Activated CD4-positive, alpha-beta T cell treated with anti-CD3 and anti-CD28 coated beads for 4 hours (primary cell): ENCODE measurements around the gene PANK2.
"Not testable (repeated sequence)": the region's sequence is repeated elsewhere in the genome, so short reads cannot be mapped to it uniquely, and the experiment has no call there.

ENCODE experiments used
- DNase-seq, 2 donors: peaks; one replicate each; pipeline ENCODE4 v3.0.0-alpha.2; 2020

PANK2 gene

DNA sequence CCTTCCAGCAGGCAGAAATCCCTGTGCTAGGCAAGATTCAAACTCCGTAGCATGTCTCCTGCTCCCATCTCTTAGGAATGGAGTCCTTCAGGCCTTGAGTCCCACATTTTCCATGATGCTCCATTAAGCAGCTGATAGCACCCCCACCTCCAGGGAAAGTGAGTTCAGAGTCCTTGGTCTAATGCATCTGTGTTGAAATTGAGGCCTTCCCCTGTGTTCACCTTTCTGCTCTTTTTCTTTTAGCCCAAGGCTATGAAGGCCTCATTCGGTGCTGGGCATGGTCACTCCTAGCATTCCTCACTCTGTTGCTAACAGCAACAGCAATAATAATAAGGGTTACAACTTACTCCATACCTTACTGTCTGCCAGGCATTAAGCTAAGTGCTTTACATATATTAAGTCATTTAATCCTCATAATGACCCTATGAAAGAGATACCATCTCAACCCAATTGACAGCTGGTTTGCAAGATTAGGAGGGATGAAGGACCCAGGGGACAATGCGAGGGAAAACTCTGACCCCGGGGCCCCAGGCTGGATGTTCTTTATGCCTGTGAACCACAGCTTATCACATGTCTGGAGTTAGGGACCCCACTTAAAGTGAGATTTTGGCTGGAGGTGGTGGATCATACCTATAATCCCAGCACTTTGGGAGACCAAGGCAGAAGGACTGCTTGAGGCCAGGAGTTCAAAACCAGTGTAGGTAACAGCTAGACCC is 17.5 kb upstream of the PANK2 start:
- DNase-seq, result no peak

DNA sequence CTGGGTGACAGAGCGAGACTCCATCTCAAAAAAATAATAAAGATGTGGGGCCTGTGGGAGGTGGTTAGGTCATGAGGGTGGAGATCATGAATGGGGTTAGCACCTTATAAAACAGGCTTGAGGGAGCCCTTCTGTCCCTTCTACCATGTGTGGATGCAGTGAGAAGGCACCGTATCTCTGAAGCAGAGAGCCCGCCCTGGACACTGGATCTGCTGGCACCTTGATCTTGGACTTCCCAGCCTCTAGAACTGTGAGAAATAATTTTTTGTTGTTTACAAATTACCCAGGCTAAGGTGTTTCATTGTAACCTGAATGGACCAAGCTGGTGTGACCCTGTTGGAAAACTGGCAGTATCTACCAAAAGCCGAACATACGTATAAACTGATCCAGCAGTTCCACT is 15.7 kb upstream of the PANK2 start:
- no peak for DNase-seq

DNA sequence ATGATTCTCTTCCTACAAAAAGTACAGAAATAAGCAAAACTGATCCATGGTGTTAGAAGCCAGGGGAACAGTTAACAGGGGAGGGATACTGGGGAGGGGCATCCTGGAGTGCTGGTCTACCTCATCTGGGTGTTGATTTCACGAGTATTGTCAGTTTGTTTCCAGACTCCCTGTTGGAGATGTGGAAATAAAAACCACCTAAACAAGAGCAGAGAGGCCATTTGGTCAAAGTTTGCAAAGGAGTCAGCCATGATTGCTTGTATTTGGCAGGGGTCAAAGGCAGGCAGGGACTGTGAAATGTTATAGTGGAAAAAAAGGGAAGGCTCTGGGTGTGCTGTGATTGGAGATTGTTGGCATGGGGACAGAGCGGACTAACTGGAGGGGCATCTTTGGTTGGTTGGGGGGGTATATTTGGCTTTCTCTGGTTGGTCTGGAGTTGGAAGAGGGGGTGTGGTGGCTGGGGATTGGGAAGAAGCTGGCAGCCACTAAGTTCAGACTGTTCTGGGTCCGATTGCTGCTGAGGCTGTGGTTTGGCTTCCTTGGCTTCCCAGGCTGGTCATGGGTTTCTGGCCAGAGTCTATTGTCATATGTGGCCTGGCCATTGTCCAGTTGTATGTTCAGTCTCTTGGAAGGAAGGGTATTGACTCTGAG is 14.9 kb upstream of the PANK2 start:
- DNase-seq, result no peak

DNA sequence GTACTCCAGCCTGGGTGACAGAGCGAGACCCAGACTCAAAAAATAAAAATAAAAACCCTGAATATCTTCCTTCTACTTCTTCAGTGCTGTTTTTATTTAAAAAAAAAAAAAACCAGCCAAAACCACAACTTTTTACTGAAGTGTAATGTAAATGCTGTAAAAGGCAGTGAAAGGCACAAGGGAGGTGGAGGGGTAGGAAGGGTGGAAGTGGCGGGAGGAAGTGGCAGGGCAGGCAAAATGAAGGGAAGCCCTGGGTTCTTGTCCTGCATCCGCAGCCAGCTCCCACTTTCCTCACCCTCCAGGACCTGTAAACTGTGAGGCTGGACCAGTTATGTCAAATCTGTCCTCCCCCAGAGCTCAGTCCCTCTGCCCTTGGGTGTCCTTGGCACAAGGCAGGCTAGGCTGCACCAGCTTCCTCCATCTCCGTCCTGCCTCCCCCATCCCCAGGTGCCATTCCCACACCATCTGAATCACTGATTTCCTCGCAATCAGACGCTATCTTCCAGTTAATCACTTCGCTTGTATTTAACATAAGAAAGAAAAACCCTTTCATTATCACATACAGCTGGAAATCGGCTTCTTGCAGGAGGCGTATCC is 13.7 kb upstream of the PANK2 start:
- DNase-seq, result no peak

DNA sequence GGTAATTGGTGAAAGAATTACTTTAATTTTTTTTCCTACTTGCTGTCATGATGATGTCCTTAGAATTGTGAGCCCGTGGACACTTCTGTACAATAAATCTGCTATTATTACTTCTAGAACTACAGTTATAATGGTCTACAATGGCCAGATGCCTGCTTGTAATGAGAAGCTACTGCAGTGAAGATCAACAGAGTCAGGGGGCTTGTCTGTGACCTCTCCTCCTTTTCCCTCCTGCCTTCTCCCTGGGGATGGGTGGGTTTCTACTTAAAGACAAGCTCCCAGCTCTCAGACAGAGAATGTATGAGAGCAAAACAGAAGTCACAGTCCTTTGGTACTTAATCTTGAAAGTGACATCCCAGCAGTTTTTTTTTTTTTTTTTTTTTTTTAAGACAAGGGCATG is 13.2 kb upstream of the PANK2 start:
- no peak for DNase-seq

DNA sequence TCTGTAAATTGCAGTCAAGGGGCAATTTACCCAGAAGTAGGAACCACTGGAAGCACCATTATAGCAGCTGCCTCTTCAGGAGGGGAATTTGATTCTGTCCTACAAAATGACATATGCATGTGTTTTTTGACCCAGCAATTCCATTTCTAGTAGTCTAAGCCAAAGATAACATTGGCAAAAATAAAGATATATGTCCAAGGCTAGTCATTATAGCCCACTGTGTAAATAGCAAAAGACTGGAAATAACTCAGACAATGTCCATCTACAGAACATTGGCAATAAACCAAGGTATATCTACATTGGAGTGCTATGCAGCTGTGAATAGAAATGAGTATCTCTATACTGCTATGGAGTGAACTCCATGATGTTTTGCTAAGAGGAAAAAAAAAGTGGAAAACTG is 12.5 kb upstream of the PANK2 start:
- DNase-seq, result no peak

DNA sequence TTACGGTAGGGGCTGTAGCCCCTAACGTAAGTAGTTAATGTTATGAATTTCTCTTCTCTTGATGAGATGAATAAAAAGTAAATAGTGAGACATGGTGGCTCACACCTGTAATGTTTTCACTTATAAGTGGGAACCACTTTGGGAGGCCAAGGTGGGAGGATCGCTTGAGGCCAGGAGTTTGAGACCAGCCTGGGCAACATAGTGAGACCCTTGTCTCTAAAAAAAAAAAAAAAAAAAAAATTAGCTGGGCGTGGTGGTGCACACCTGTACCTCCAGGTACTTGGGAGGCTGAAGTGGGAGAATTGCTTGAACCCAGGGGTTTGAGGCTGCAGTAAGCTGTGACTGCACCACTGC is 10.3 kb upstream of the PANK2 start:
- not testable (repeated sequence) for DNase-seq

DNA sequence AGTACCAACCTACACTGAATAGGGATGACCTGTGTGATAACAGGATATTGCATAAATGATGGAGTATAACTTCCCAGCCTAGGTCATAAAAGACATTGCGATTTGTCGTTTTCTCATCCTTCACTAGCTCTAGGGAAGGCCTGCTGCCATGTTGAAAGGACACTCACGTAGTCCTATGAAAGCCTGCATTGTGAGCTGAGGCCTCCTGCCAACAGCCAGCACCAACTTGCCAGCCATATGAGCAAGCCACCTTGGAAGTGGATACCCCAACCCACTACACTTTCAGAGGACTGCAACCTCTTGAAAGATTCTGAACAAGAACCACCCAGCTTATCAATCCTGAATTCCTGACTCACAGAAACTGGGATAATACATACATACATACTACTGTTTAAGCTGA is 3.5 kb upstream of the PANK2 start:
- DNase-seq, result no peak

DNA sequence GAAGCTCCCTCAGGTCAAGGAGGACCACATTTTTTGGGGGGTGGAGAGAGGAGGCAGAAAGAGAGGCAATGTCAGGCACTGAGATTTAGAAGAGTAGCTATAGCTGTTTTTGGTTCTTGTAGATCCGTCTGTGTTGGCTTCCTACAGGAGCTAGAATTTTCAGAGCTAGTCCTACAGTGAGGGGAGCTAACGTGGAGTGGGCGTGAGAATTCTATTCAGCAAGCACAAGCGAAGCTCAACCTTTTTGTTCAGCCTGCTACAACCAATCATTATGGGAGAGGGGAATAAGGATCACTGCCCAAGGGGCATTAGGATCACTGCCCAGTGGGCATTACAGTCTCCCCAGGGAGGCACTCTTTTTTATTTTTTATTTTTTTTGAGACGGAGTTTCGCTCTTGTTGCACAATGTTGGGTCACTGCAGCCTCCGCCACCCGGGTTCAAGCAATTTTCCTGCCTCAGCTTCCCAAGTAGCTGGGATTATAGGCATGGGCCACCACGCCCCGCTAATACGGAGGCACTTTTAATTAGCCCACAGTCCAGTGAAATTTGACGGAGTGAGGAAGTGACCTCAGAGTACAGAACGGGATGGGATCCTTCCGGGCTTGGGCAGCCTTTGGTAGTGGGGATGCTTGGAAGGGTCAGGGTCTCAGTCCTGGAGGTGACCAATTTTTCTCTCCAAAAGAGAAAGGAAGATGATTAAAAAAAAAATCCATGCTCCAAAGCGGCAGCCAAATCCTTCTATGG is 1.1 kb upstream of the PANK2 start:
- DNase-seq, result no peak

DNA sequence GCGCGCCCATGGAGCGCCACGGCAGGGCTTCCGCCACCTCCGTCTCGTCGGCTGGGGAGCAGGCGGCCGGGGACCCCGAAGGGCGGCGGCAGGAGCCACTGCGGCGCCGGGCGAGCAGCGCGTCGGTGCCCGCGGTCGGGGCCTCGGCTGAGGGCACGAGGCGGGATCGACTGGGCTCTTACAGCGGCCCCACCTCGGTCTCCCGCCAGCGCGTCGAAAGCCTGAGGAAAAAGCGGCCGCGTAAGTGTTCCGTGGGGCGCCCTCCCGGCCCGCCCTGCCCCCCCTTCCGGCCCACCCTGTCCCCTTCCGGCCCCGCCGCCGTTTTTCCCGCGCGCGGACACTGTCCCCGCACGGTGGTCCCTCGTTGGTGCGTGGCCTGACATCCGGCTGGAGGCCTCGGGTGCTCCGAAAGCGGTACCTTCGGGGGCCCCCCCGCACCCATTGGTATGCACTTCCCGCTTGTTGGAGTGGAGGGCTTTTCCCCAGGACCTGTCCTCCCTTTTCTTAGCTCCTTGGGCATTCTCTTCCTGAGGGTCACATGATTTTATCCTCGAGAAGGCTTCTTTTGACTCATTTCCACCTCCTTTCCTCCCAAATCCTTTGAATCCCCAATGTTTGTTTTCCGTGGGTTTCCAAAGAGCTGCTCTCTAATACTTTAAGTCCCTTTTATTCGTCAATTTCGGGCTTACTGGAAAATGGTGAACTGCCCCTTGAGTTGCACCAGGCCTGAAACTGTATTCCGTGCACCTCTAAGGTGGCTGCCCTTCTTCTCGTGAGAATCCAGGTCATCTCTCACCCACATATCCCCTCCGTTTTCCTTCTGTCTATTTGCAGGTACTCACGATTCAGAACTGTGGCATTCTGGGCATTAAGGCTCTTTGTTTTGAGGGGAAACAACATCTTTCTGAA is 556 bp downstream of the PANK2 start:
- DNase-seq, result peak; percentile 14 to 27

DNA sequence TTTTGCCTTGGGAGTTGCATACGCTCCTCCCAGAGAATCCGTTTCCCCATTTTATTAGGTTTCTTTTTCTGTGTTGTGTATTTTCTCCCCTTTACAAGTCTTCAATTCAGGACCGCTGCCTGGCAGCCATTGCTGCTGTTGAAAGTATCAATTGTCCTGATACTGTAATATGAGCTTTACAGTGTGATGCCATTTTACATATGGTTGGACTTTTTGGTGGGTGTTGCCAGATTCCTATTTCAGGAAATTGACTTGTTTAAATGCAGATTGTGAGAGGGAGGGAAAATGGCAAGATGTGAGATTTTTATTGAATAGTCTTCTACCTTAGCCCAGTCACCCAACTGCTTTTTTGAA is 1.2 kb downstream of the PANK2 start:
- DNase-seq, result no peak

DNA sequence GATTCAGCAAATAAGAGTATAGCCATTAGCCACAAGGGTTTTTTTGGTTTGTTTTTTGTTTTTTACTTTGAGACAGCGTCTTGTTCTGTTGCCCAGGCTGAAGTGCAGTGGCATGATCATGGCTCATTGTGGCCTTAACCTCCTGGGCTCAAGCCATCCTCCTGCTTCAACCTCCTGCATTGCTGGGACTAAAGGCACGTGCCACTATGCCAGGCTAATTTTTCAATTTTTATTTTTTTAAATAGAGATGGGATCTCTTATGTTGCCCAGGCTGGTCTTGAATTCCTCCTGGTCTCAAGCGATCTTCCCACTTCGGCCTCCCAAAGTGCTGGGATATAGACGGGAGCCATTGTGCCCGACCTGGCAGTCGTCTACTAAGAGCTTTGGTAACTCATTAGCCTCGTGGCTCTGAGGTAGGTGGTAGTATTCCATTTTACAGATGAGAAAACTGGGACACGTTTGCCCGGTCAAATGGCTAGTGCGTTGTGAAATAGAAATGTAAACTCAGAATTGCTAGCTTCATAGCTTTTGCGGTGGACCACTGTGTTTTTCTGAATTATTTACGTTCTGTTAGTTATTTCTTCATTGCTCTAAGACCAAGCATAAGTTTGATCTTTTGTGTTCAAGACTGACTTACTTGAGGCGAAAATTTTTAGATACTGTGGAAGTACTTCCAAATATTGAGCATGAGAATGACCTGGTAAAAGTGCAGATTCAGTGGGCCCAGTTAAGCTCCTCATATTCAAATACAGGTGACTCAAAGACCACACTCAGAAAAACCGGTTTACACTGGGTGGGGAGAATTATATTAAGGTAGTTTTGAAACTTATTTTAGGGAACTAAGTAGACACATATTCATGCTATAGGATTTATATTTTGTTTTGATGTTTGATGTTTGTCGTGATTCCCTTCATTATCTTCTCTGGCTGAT is 2.1 kb downstream of the PANK2 start:
- no peak for DNase-seq

DNA sequence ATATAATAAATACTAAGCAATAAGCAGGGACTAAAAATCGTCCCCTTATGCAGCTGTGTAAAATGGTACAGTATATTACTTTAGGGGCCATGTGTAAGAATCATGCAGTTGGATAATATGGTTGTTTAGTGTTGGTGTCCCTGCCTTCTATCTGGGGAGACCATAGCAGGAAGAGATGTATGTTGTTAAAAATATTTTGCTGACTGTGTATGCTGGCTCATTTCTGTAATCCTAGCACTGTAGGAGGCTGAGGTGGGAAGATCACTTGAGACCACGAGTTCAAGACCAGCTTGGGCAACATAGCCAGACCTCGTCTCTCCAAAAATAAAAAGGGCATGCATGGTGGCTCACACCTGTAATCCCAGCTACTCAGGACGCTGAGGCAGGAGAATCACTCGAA is 5.6 kb downstream of the PANK2 start:
- DNase-seq, result no peak

DNA sequence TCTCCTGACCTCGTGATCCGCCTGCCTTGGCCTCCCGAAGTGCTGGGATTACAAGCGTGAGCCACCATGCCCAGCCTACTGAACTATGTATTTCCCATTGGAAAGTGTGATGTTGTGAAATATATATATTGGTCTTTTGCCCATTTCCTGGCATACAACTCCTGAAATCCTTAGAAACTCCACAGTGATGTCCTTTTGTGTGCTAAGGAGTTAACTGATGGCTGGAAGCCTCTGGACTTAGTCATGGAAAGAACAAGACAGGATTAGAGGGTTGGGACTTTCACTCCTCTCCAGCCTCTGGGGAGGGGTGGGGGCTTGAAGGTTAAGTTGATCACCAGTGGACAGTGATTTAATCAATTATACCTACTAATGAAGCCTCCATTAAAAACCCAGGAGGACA is 7.1 kb downstream of the PANK2 start:
- no peak for DNase-seq

DNA sequence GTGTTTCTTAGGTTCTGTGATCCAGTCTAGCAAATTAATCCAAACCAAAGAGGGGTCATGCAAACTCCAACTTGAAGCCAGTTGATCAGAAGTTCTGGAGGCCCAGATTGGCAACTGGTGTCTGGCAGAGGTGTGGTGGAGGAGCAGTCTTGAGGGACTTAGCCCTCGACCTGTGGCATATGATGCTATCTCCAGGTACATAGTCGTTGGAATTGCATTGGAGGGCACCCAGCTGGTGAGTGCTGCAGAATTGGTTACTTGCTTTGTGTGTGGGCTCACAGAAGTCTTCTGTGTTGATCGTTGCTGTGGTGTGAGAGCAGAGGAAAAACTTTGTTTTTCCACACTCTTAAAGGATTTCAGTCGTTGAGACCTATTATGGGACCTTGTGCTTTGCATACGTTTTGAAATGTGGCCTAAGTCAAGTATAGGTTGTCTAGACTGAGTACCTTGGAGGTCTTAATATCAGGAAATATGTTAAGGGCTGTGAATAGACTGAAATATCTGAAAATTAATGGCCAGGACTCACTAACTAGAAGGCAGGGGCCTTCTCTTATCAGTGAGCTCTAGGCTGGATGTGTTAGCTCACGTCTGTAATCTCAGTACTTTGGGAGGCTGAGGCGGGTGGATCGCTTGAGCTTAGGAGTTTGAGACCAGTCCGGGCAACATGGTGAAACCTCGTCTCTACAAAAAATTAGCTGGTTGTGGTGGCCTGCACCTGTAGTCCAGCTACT is 7.8 kb downstream of the PANK2 start:
- no peak for DNase-seq

DNA sequence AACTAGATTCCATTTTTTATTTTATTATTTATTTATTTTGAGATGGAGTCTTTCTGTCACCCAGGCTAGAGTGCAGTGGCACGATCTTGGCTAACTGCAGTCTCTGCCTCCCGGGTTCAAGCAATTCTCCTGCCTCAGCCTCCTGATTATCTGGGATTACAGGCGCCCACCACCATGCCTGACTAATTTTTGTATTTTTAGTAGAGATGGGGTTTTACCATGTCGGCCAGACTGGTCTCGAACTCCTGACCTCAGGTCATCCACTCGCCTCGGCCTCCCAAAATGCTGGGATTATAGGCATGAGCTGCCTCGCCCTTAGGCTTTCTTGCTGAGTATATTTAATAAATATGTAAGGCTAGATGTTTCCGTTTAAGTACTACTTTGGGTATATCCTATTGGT is 9.0 kb downstream of the PANK2 start:
- DNase-seq, result not testable (repeated sequence)

DNA sequence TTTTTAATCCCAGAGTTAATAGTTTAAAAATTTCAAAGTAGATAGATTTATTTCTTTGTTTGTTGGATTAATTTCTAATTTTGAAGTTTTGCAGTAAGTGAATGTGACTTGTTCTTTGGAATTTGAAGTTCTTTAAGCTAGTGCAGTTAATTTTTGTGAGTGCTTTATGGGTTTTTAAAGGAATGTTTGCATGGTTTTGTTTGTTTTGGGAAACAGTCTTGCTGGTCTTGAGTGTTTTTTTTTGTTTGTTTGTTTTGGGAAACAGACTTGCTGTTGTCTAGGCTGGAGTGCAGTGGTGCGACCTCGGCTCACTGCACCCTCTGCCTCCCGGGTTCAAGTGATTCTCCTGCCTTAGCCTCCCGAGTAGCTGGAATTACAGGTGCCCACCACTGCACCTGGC is 9.5 kb downstream of the PANK2 start:
- DNase-seq, result no peak

DNA sequence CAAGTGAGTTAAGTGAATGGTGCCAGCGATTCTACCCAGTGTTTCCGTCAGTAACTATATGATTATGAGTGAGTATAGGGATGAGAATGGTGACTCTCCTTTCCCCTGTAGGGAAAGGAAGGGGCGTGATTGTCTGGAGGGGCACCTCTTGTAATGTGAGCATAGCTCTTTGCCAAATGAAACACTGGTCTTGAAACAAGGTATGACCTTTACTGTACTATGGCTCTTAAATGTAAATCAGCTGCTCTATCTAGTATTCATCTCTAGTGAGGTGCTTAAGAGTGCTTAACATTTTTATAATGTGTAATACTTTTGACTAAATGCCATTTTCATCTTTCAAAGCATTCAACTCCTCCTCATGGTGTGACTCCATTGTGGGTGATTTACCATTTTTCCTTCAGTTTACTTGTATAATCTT is 11.0 kb downstream of the PANK2 start:
- no peak for DNase-seq

DNA sequence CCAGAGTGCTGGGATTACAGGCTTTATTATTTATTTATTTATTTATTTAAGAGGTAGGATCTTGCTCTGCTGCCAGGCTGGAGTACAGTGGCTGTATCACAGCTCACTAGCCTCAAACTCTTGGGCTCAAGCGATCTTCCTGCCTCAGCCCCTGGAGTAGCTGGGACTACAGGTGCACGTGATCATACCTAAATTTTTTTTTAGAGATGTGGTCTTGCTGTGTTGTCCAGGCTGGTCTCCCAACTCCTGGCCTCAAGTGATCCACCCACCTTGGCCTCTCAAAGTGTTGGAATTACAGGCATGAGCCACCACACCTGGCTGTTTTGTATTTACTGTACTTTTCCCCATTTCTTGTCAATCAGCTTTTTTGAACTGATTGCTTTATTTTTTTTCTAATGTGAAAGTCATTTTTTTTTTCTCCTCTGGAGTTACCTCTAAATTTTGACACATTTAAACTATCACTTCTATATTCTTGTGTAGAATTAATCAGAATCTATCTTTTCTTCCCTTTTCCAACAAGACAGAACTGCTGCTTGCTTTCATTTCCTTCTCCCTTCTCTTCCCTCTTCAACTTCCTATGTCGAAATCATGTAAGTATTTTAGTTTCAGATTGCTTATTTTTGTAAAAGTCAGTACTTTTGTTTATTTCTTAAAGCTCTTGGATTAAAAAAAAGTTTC is 12.0 kb downstream of the PANK2 start:
- DNase-seq, result no peak

DNA sequence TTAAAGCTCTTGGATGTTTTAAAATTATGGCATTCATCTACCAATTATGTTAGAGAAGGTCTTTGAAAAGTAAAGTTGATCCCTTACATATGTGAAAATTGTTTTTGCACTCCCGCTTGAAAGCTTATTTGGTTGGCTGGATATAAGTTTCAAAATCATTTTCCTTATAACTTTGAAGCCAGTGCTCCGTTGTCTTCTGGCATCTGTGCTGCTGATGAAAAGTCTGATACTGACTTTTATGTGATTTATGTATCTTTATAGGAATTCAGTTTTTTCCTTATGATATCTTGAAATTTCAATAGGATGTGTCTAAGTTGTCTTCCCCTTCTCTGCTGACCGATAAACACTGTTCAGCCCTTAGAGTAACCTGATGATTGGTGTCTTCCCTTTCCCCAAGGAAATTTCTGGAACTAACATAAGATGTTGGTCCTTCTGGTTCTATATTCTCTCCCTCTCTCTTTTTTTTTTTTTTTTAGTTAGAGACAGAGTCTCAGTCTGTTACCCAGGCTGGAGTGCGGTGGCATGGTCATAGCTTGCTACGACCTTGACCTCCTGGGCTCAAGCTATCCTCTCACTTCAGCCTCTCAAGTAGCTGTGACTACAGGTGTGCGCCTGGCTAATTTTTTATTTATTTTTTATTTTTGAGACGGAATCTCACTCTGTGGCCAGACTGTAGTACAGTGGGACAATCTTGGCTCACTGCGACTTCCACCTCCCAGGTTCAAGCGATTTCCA is 12.7 kb downstream of the PANK2 start:
- no peak for DNase-seq
